ENCODE data around the gene SFXN1. TPM values are rescaled to one million over a fixed set of nuclear protein-coding genes. Genes with fewer than 3 reads are reported as not detected.

Gene SFXN1
- total RNA-seq, 1 donor, result 40.9 TPM

GRCh38 chr5:175472378-175472777, 6.0 kb upstream of the SFXN1 start:
- no peaks in the 10 kb centered on the region for H3K36me3 ChIP-seq (ENCODE audit: insufficient read depth, low read length)
- no peak overlapping the region for H3K4me3 ChIP-seq (ENCODE audit: insufficient read depth, low read length)
- no peak overlapping the region for H2AFZ ChIP-seq (ENCODE audit: low read length)
- no peak overlapping the region for H3K27ac ChIP-seq (ENCODE audit: low read depth, low read length)
- H4K20me1 ChIP-seq (ENCODE audit: insufficient read depth, low read length), result no peaks in the 10 kb centered on the region
- no peaks in the 10 kb centered on the region for H3K9me3 ChIP-seq (ENCODE audit: low read depth, low read length)
- no peaks in the 10 kb centered on the region for H3K79me2 ChIP-seq (ENCODE audit: insufficient read depth, low read length)
- DNase-seq (ENCODE audit: insufficient read length, low spot score, missing footprints), result no peak
- peaks cover 13% of the 10 kb centered on the region for H3K27me3 ChIP-seq (ENCODE audit: insufficient read depth, low read length)
- no peaks in the 10 kb centered on the region for H3K4me1 ChIP-seq (ENCODE audit: insufficient read depth, low read length)
- TF ChIP-seq, protein P1, sequence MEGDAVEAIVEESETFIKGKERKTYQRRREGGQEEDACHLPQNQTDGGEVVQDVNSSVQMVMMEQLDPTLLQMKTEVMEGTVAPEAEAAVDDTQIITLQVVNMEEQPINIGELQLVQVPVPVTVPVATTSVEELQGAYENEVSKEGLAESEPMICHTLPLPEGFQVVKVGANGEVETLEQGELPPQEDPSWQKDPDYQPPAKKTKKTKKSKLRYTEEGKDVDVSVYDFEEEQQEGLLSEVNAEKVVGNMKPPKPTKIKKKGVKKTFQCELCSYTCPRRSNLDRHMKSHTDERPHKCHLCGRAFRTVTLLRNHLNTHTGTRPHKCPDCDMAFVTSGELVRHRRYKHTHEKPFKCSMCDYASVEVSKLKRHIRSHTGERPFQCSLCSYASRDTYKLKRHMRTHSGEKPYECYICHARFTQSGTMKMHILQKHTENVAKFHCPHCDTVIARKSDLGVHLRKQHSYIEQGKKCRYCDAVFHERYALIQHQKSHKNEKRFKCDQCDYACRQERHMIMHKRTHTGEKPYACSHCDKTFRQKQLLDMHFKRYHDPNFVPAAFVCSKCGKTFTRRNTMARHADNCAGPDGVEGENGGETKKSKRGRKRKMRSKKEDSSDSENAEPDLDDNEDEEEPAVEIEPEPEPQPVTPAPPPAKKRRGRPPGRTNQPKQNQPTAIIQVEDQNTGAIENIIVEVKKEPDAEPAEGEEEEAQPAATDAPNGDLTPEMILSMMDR (IDR thresholded peaks at IDR 0.05; ENCODE audit: extremely low read depth, low read depth, low read length), result no peak
- H3K4me2 ChIP-seq (ENCODE audit: insufficient read depth, low read length), result no peak overlapping the region

DNA sequence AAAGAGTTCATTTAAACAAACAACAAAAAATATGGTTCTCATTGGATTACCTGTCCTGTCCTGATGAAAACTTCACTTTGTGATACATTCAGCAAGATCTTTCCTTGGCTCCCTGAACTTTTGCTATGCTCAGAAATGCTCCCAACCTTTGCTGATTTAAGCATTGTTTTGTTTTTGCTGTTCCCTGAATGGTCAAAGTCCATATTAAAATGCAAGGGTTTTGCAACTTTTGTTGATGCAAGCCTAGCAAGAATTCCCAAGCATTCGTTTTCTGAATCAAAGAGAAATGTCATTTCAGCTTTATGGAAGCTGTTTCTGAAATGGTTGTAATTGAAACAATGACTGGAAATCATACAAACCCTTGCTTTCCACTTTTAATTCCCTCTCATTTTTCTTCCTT, 3.1 kb upstream of the SFXN1 start:
- peaks cover 15% of the 10 kb centered on the region for H3K79me2 ChIP-seq (ENCODE audit: insufficient read depth, low read length)
- no peak overlapping the region for H3K4me3 ChIP-seq (ENCODE audit: insufficient read depth, low read length)
- peaks cover 10% of the 10 kb centered on the region for H3K4me1 ChIP-seq (ENCODE audit: insufficient read depth, low read length)
- no peaks in the 10 kb centered on the region for H3K36me3 ChIP-seq (ENCODE audit: insufficient read depth, low read length)
- no peak overlapping the region for H2AFZ ChIP-seq (ENCODE audit: low read length)
- TF ChIP-seq, protein P1 (IDR thresholded peaks at IDR 0.05; ENCODE audit: extremely low read depth, low read depth, low read length), result no peak
- no peak overlapping the region for H3K4me2 ChIP-seq (ENCODE audit: insufficient read depth, low read length)
- peak; percentile 43 for DNase-seq (ENCODE audit: insufficient read length, low spot score, missing footprints)
- peaks cover 5% of the 10 kb centered on the region for H4K20me1 ChIP-seq (ENCODE audit: insufficient read depth, low read length)
- H3K9me3 ChIP-seq (ENCODE audit: low read depth, low read length), result no peaks in the 10 kb centered on the region
- peaks cover 7% of the 10 kb centered on the region for H3K27me3 ChIP-seq (ENCODE audit: insufficient read depth, low read length)
- H3K27ac ChIP-seq (ENCODE audit: low read depth, low read length), result no peak overlapping the region

GRCh38 chr5:175477440-175477839, 920 bp upstream of the SFXN1 start:
- no peak overlapping the region for H3K4me2 ChIP-seq (ENCODE audit: insufficient read depth, low read length)
- H3K9me3 ChIP-seq (ENCODE audit: low read depth, low read length), result no peaks in the 10 kb centered on the region
- H3K36me3 ChIP-seq (ENCODE audit: insufficient read depth, low read length), result peaks cover 5% of the 10 kb centered on the region
- H3K27ac ChIP-seq (ENCODE audit: low read depth, low read length), result no peak overlapping the region
- peaks cover 7% of the 10 kb centered on the region for H3K27me3 ChIP-seq (ENCODE audit: insufficient read depth, low read length)
- H3K4me3 ChIP-seq (ENCODE audit: insufficient read depth, low read length), result no peak overlapping the region
- TF ChIP-seq, protein P1 (IDR thresholded peaks at IDR 0.05; ENCODE audit: extremely low read depth, low read depth, low read length), result no peak
- H3K4me1 ChIP-seq (ENCODE audit: insufficient read depth, low read length), result peaks cover 12% of the 10 kb centered on the region
- peaks cover 18% of the 10 kb centered on the region for H4K20me1 ChIP-seq (ENCODE audit: insufficient read depth, low read length)
- no peak for DNase-seq (ENCODE audit: insufficient read length, low spot score, missing footprints)
- peaks cover 37% of the 10 kb centered on the region for H3K79me2 ChIP-seq (ENCODE audit: insufficient read depth, low read length)
- no peak overlapping the region for H2AFZ ChIP-seq (ENCODE audit: low read length)

DNA sequence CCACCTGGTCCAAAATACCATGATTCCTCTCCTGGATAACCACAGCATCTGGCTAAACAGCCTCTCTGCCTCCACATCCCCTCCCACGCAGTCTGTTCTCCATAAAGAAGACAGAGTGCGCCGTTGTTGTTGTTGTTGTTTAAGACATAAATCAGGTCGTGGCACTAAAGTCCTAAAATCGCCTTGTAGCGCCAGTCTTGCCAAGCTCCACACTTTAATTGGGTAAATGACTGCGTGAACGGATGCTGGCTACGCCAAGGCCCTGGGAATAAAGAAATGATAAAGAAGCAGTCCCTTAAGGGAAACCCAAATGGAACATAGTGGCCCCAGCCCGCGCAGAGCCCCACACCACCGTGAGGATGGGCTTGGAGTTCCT, 364 bp upstream of the SFXN1 start:
- Histone ChIP-seq H3K4me1 (ENCODE audit: insufficient read depth, low read length) (peaks cover 12% of the 10 kb centered on the region), H3K36me3 (ENCODE audit: insufficient read depth, low read length) (peaks cover 9% of the 10 kb centered on the region), H3K4me3 (ENCODE audit: insufficient read depth, low read length) (peak overlapping the region; percentile 96), H4K20me1 (ENCODE audit: insufficient read depth, low read length) (peaks cover 18% of the 10 kb centered on the region), H3K9me3 (ENCODE audit: low read depth, low read length) (no peaks in the 10 kb centered on the region), H3K27ac (ENCODE audit: low read depth, low read length) (no peak overlapping the region), H2AFZ (ENCODE audit: low read length) (peak overlapping the region; percentile 90), H3K4me2 (ENCODE audit: insufficient read depth, low read length) (peak overlapping the region; percentile 90), H3K79me2 (ENCODE audit: insufficient read depth, low read length) (peaks cover 42% of the 10 kb centered on the region), H3K27me3 (ENCODE audit: insufficient read depth, low read length) (peaks cover 7% of the 10 kb centered on the region)
- DNase-seq (ENCODE audit: insufficient read length, low spot score, missing footprints), result no peak
- TF ChIP-seq, protein P1 (IDR thresholded peaks at IDR 0.05; ENCODE audit: extremely low read depth, low read depth, low read length), result no peak

All from osteoblast (primary cell).